ENCODE results near the gene STX16. TPM values are rescaled to one million over a fixed set of nuclear protein-coding genes. Genes with fewer than 3 reads are reported as not detected.
A peak's percentile ranks its signal among the peaks of the same experiment; 100 is the strongest.
"Not testable (repeated sequence)": the region's sequence is repeated elsewhere in the genome, so short reads cannot be mapped to it uniquely, and the experiment has no call there.

STX16 gene
- total RNA-seq, 1 donor from 2014 or later: 87.5 TPM

DNA sequence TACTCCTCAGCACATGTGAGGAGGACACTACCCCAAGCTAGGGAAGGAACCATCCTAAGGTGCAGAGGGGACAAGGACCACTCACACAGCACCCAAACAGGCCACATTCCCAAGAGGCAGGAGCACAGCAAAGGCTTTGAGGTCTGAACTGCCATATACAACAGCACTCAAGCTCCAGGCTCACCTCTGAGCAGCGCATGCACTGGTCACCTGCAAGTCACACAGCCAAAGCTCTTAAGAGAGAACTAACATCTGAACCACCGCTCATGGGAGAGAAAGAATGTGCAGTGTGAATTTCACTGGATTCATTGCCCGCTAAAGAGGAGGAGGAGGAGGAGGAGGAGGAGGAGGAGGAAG is 72.5 kb downstream of the STX16 start:
- Mint-ChIP-seq H3K9me3 (peaks cover 29% of the 10 kb centered on the region), H3K27me3 (ENCODE audit: low read depth) (peaks cover 38% of the 10 kb centered on the region), H3K36me3 (no peaks in the 10 kb centered on the region), H3K4me3 (no peak overlapping the region), H3K4me1 (no peaks in the 10 kb centered on the region), H3K27ac (no peak overlapping the region)
- DNase-seq (ENCODE audit: low spot score in 2 of 2, unreplicated experiment in 2 of 2): peak in 1 of 2 experiments; percentile 30
- TF ChIP-seq, protein P1, sequence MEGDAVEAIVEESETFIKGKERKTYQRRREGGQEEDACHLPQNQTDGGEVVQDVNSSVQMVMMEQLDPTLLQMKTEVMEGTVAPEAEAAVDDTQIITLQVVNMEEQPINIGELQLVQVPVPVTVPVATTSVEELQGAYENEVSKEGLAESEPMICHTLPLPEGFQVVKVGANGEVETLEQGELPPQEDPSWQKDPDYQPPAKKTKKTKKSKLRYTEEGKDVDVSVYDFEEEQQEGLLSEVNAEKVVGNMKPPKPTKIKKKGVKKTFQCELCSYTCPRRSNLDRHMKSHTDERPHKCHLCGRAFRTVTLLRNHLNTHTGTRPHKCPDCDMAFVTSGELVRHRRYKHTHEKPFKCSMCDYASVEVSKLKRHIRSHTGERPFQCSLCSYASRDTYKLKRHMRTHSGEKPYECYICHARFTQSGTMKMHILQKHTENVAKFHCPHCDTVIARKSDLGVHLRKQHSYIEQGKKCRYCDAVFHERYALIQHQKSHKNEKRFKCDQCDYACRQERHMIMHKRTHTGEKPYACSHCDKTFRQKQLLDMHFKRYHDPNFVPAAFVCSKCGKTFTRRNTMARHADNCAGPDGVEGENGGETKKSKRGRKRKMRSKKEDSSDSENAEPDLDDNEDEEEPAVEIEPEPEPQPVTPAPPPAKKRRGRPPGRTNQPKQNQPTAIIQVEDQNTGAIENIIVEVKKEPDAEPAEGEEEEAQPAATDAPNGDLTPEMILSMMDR (IDR thresholded peaks at IDR 0.05; ENCODE audit: unreplicated experiment): no peak

DNA sequence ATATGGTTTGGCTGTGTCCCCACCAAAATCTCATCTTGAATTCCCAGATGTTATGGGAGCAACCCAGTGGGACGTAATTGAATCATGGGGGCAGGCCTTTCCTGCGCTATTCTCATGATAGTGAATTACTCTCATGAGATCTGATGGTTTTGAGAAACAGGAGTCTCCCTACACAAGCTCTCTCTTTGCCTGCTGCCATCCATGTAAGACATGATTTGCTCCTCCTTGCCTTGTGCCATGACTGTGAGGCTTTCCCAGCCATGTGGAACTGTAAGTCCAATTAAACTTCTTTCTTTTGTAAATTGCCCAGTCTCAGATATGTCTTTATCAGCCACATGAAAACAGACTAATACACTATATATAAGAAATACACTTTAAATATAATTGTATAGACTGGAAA is 75.1 kb downstream of the STX16 start:
- Mint-ChIP-seq H3K9me3 (peaks cover 41% of the 10 kb centered on the region), H3K27me3 (ENCODE audit: low read depth) (peaks cover 37% of the 10 kb centered on the region)
- H3K36me3 Mint-ChIP-seq; H3K27ac Mint-ChIP-seq; DNase-seq (ENCODE audit: low spot score in 2 of 2, unreplicated experiment in 2 of 2); H3K4me3 Mint-ChIP-seq; H3K4me1 Mint-ChIP-seq: not testable (repeated sequence)

Other genes starting within 250 kb of the STX16 start
- 0.07 to 0.16 TPM in 2 of 3 replicates, not detected in the other for gene APCDD1L, start 135.9 kb upstream of the STX16 start, total RNA-seq
- 65.8 to 71.5 TPM (median 69.6 TPM) in 3 replicates for gene NPEPL1, start 41.5 kb downstream of the STX16 start, total RNA-seq
- 5.8 to 6.3 TPM (median 5.9 TPM) in 3 replicates for gene GNAS-AS1, start 199.6 kb downstream of the STX16 start, total RNA-seq
- gene GNAS, start 201.4 kb downstream of the STX16 start, total RNA-seq: 1,218 to 1,240 TPM (median 1,226 TPM) in 3 replicates